SK-N-SH (cell line): ENCODE measurements around the gene SYNGR1. TPM values are rescaled to one million over a fixed set of nuclear protein-coding genes. Genes with fewer than 3 reads are reported as not detected.

Experiments
- CTCF ChIA-PET: fragments of 300-600, 350-600 bp; formaldehyde crosslinking; extraction: SDS; loops from one replicate; lab custom pipeline; 2021; lab: Yijun Ruan, JAX
- POLR2A ChIA-PET: fragments of 350-600 bp; sonication (Branson Sonifier 250); formaldehyde crosslinking; extraction: SDS; loops from one replicate; lab custom pipeline; 2020; ENCODE audit warnings: antibody characterized with exemption, inconsistent platforms; lab: Yijun Ruan, JAX
- DNase-seq: peaks from one replicate; pipeline ENCODE4 v3.0.0; 2012
- H2AFZ ChIP-seq: fragments of 200-600 bp; sonication (generic); 2 replicates; pipeline ENCODE4 v1.8.1; 2016; ENCODE audit warnings: antibody characterized with exemption, mild to moderate bottlenecking, low read depth
- H3F3A ChIP-seq: fragments of 200-600 bp; sonication (generic); replicated peaks from 2 replicates; pipeline ENCODE3; 2016; ENCODE audit warnings: antibody characterized with exemption, mild to moderate bottlenecking; ENCODE audit not compliant: insufficient read depth
- H3K27ac ChIP-seq, 2 experiments: fragments of 200-500 bp in 1 of 2; fragments of 200-600 bp in 1 of 2; sonication (Bioruptor generic) in 1 of 2; sonication (generic), shearing (Covaris generic) in 1 of 2; 2 replicates each; pipeline versions ENCODE4 v1.5.1 to v1.6.1; 2014 to 2016; ENCODE audit warnings: low read depth in 2 of 2, inconsistent platforms in 1 of 2, low read length in 1 of 2, mild to moderate bottlenecking in 1 of 2, mixed read lengths in 1 of 2
- H3K27me3 ChIP-seq: fragments of 200-600 bp; sonication (generic), shearing (Covaris generic); 2 replicates; pipeline ENCODE4 v1.6.1; 2016; ENCODE audit warnings: mixed run types; ENCODE audit not compliant: insufficient read depth
- H3K36me3 ChIP-seq, 2 experiments: fragments of 200-500 bp in 1 of 2; fragments of 200-600 bp in 1 of 2; sonication (Bioruptor generic) in 1 of 2; sonication (generic) in 1 of 2; replicated peaks in 1 of 2; 2 replicates each; pipeline versions ENCODE3 to v1.5.1; 2014 to 2016; ENCODE audit warnings: low read length in 1 of 2, mild to moderate bottlenecking in 1 of 2; ENCODE audit not compliant: insufficient read depth in 2 of 2, control insufficient read depth in 1 of 2
- H3K4me1 ChIP-seq, 2 experiments: fragments of 200-500 bp in 1 of 2; fragments of 200-600 bp in 1 of 2; sonication (Bioruptor generic) in 1 of 2; sonication (generic), shearing (Covaris generic) in 1 of 2; 2 replicates each; pipeline versions ENCODE4 v1.5.1 to v1.6.1; 2014 to 2016; ENCODE audit warnings: low read depth in 1 of 2, low read length in 1 of 2, mixed run types in 1 of 2; ENCODE audit not compliant: insufficient read depth in 2 of 2, control insufficient read depth in 1 of 2
- H3K4me2 ChIP-seq: fragments of 200-600 bp; sonication (generic), shearing (Covaris generic); 2 replicates; pipeline ENCODE4 v1.6.1; 2017; ENCODE audit warnings: mixed run types
- H3K4me3 ChIP-seq, 2 experiments: fragments of 200-500 bp in 1 of 2; fragments of 200-600 bp in 1 of 2; sonication (Bioruptor generic) in 1 of 2; sonication (generic), shearing (Covaris generic) in 1 of 2; 2 replicates each; pipeline versions ENCODE4 v1.5.1 to v1.8.1; 2014 to 2016; ENCODE audit warnings: low read depth in 2 of 2, inconsistent platforms in 1 of 2, low read length in 1 of 2, mild to moderate bottlenecking in 1 of 2, mixed read lengths in 1 of 2, moderate library complexity in 1 of 2
- H3K79me2 ChIP-seq: fragments of 200-600 bp; sonication (generic); 2 replicates; pipeline ENCODE4 v1.8.1; 2017; ENCODE audit warnings: mild to moderate bottlenecking; ENCODE audit not compliant: insufficient read depth
- H3K9ac ChIP-seq: fragments of 200-600 bp; sonication (generic); 2 replicates; pipeline ENCODE4 v1.6.1; 2017; ENCODE audit warnings: mixed run types
- H3K9me2 ChIP-seq: fragments of 200-600 bp; sonication (generic); 2 replicates; pipeline ENCODE4 v1.6.1; 2017; ENCODE audit warnings: mixed run types
- H3K9me3 ChIP-seq: fragments of 200-600 bp; sonication (generic); 2 replicates; pipeline ENCODE4 v1.6.1; 2017; ENCODE audit warnings: mixed run types, mild to moderate bottlenecking, moderate library complexity
- H4K20me1 ChIP-seq: fragments of 200-600 bp; sonication (generic); 2 replicates; pipeline ENCODE4 v1.6.1; 2017; ENCODE audit warnings: mild to moderate bottlenecking, mixed run types; ENCODE audit not compliant: insufficient read depth
- CTCF ChIP-seq: fragments of 200-600 bp; sonication (generic); IDR thresholded peaks from 2 replicates; pipeline ENCODE4 v1.6.1; 2017; ENCODE audit warnings: antibody characterized with exemption, mild to moderate bottlenecking, moderate library complexity
- ELF1 ChIP-seq: IDR thresholded peaks from 2 replicates; pipeline ENCODE4 v1.4.0; 2012
- FOSL2 ChIP-seq: IDR thresholded peaks from 2 replicates; pipeline ENCODE4 v1.4.0; 2012; ENCODE audit warnings: low read depth, mild to moderate bottlenecking, moderate library complexity, borderline replicate concordance
- FOXJ3 ChIP-seq: sonication (generic); formaldehyde crosslinking; IDR thresholded peaks from 2 replicates; pipeline ENCODE4 v1.5.1; 2020; ENCODE audit warnings: mild to moderate bottlenecking, missing genetic modification reagents
- FOXM1 ChIP-seq: IDR thresholded peaks from 2 replicates; pipeline ENCODE4 v1.4.0; 2012; ENCODE audit warnings: low read depth, mild to moderate bottlenecking
- GABPA ChIP-seq: IDR thresholded peaks from 2 replicates; pipeline ENCODE4 v1.4.0; 2012; ENCODE audit warnings: low read depth, mild to moderate bottlenecking
- GATA2 ChIP-seq: sonication (generic); formaldehyde crosslinking; IDR thresholded peaks from 2 replicates; pipeline ENCODE4 v1.5.0; 2020; ENCODE audit warnings: mild to moderate bottlenecking, missing genetic modification reagents
- IRF3 ChIP-seq: fragments of 150-350 bp; IDR thresholded peaks from 2 replicates; pipeline ENCODE4 v1.6.1; 2016; ENCODE audit warnings: mild to moderate bottlenecking, low read depth, low read length
- JUND ChIP-seq: IDR thresholded peaks from 2 replicates; pipeline ENCODE4 v1.4.0; 2012
- NFIC ChIP-seq: IDR thresholded peaks from 2 replicates; pipeline ENCODE4 v1.4.0; 2012; ENCODE audit warnings: borderline replicate concordance
- POLR2AphosphoS5 ChIP-seq: IDR thresholded peaks from 2 replicates; pipeline ENCODE4 v1.6.1; 2012; ENCODE audit warnings: low read depth, low read length
- RAD21 ChIP-seq: IDR thresholded peaks from 2 replicates; pipeline ENCODE4 v1.6.1; 2012; ENCODE audit warnings: mild to moderate bottlenecking, low read length
- RCOR1 ChIP-seq: fragments of 150-350 bp; IDR thresholded peaks from 2 replicates; pipeline ENCODE4 v1.6.1; 2017; ENCODE audit warnings: antibody characterized with exemption, low read length
- REST ChIP-seq: IDR thresholded peaks from 2 replicates; pipeline ENCODE4 v1.6.1; 2012; ENCODE audit warnings: mild to moderate bottlenecking, low read depth, low read length, moderate library complexity
- SIN3A ChIP-seq: IDR thresholded peaks from 2 replicates; pipeline ENCODE4 v1.6.1; 2012; ENCODE audit warnings: low read depth, mild to moderate bottlenecking, low read length, moderate library complexity, borderline replicate concordance
- SMC3 ChIP-seq: IDR thresholded peaks from 2 replicates; pipeline ENCODE4 v1.6.1; 2012; ENCODE audit warnings: low read depth, low read length, improper control_type of control experiment
- YY1 ChIP-seq: IDR thresholded peaks from 2 replicates; pipeline ENCODE4 v1.4.0; 2012; ENCODE audit warnings: low read depth, mild to moderate bottlenecking
- WGBS: methylation state at CpG from one replicate; pipeline ENCODE4 v1.1.6; 2017; ENCODE audit warnings: low lambda C conversion rate; 5-methylcytosine and 5-hydroxymethylcytosine counted together
- polyA plus RNA-seq, 3 experiments: library from polyadenylated mRNA; depleted of rRNA; stranded (reverse); fragments of >200 nt; gene quantifications; 2 replicates each; pipeline ENCODE4 v1.2.3, GENCODE V29; 2012
- TF ChIP-seq, protein P1 (sequence below): IDR thresholded peaks from 2 replicates; pipeline ENCODE4 v1.4.0; 2012; ENCODE audit warnings: low read depth, borderline replicate concordance

Gene SYNGR1
- polyA plus RNA-seq, 1 of the 3 experiments (the other 2 are of a cell fraction) = 18.7 TPM

GRCh38 chr22:39375646-39376045, 25.9 kb downstream of the SYNGR1 start (continued):
- TF ChIP-seq CTCF (no peak), JUND (no peak), RAD21 (no peak)
- TF ChIP-seq, protein P1, sequence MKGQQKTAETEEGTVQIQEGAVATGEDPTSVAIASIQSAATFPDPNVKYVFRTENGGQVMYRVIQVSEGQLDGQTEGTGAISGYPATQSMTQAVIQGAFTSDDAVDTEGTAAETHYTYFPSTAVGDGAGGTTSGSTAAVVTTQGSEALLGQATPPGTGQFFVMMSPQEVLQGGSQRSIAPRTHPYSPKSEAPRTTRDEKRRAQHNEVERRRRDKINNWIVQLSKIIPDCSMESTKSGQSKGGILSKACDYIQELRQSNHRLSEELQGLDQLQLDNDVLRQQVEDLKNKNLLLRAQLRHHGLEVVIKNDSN = no peak

GRCh38 chr22:39379756-39380730, 30.3 kb downstream of the SYNGR1 start:
- Histone ChIP-seq H3K4me1 (no peaks in the 10 kb centered on the region), H3K4me2 (no peak overlapping the region), H3K4me3 (no peak overlapping the region), H3K36me3 (no peaks in the 10 kb centered on the region), H3K27ac (no peak overlapping the region), H3K9me2 (no peaks in the 10 kb centered on the region), H3K27me3 (no peaks in the 10 kb centered on the region), H4K20me1 (no peaks in the 10 kb centered on the region), H3K79me2 (no peaks in the 10 kb centered on the region), H3K9me3 (no peaks in the 10 kb centered on the region), H2AFZ (no peak overlapping the region), H3K9ac (no peak overlapping the region), H3F3A (no peaks in the 10 kb centered on the region)
- no peak for DNase-seq
- CTCF ChIA-PET = interaction anchor here (0.6 kb wide), 1 partner anchor 1917 kb away, joined by 3 read pairs; no protein-coding TSS in a partner anchor
- POLR2A ChIA-PET = no interaction called here
- TF ChIP-seq FOSL2 = no peak
- TF ChIP-seq FOXJ3 (CRISPR knock-in tag) = no peak
- no peak for TF ChIP-seq GABPA
- TF ChIP-seq ELF1 = no peak
- no peak for TF ChIP-seq SIN3A
- no peak for TF ChIP-seq NFIC
- no peak for TF ChIP-seq POLR2AphosphoS5
- no peak for TF ChIP-seq RCOR1
- TF ChIP-seq REST = no peak
- TF ChIP-seq CTCF = no peak
- no peak for TF ChIP-seq SMC3
- no peak for TF ChIP-seq GATA2
- TF ChIP-seq IRF3 = no peak
- no peak for TF ChIP-seq FOXM1
- TF ChIP-seq YY1 = no peak
- WGBS = 85% methylated on average over 13 of the region's 15 CpGs
